Effector memory CD8-positive, alpha-beta T cell (primary cell): ENCODE measurements around the gene CRIM1.

ENCODE experiments used
- ATAC-seq: fragments of 150-1000 bp; cut with Tn5 transposase; replicated peaks from 2 replicates; pipeline ENCODE4 v1.10.0; 2021; ENCODE audit warnings: mild to moderate bottlenecking, moderate library complexity
- DNase-seq, 3 experiments: peaks; one replicate each; pipeline ENCODE4 v3.0.0; 2021
- H3K27ac Mint-ChIP-seq, 2 donors: one replicate each; pipeline ENCODE4 v1.8.0; 2022; ENCODE audit warnings: mild to moderate bottlenecking in 2 of 2, mixed read lengths in 2 of 2, moderate library complexity in 2 of 2
- H3K27me3 Mint-ChIP-seq, 2 donors: one replicate each; pipeline ENCODE4 v1.8.0; 2022; ENCODE audit warnings: mixed read lengths in 2 of 2
- H3K36me3 Mint-ChIP-seq: one replicate; pipeline ENCODE4 v1.8.0; 2022; ENCODE audit warnings: mild to moderate bottlenecking, moderate library complexity, mixed read lengths; ENCODE audit not compliant: insufficient read depth
- H3K4me1 Mint-ChIP-seq, 2 donors: one replicate each; pipeline ENCODE4 v1.8.0; 2022; ENCODE audit warnings: low read depth in 2 of 2, mixed read lengths in 2 of 2
- H3K4me3 Mint-ChIP-seq, 2 donors: one replicate each; pipeline ENCODE4 v1.8.0; 2022; ENCODE audit warnings: mild to moderate bottlenecking in 2 of 2, mixed read lengths in 2 of 2, moderate library complexity in 2 of 2
- H3K9me3 Mint-ChIP-seq, 2 donors: one replicate each; pipeline ENCODE4 v1.8.0; 2022; ENCODE audit warnings: mixed read lengths in 2 of 2

The CRIM1 gene

GRCh38 chr2:36385603-36386002 is 30.0 kb downstream of the CRIM1 start:
- H3K36me3 Mint-ChIP-seq: no peaks in the 10 kb centered on the region
- ATAC-seq: no peak
- H3K27me3 Mint-ChIP-seq: no peaks in the 10 kb centered on the region
- H3K9me3 Mint-ChIP-seq: no peaks in the 10 kb centered on the region
- no peak overlapping the region for H3K27ac Mint-ChIP-seq
- H3K4me3 Mint-ChIP-seq: no peak overlapping the region
- peaks cover 14 to 16% of the 10 kb centered on the region in 2 donors for H3K4me1 Mint-ChIP-seq
- DNase-seq: no peak

GRCh38 chr2:36387258-36387916 is 31.8 kb downstream of the CRIM1 start:
- no peaks in the 10 kb centered on the region for H3K27me3 Mint-ChIP-seq
- ATAC-seq: peak; percentile 50
- peak overlapping the region in 1 of 2 donors; percentile 11 for H3K4me3 Mint-ChIP-seq
- H3K27ac Mint-ChIP-seq: no peak overlapping the region
- peaks cover 14 to 16% of the 10 kb centered on the region in 2 donors for H3K4me1 Mint-ChIP-seq
- H3K9me3 Mint-ChIP-seq: no peaks in the 10 kb centered on the region
- H3K36me3 Mint-ChIP-seq: no peaks in the 10 kb centered on the region
- DNase-seq: no peak

- H3K27ac Mint-ChIP-seq: no peak overlapping the region
- H3K36me3 Mint-ChIP-seq: no peaks in the 10 kb centered on the region
- H3K4me1 Mint-ChIP-seq: peaks cover 15 to 16% of the 10 kb centered on the region in 2 donors
- no peak overlapping the region for H3K4me3 Mint-ChIP-seq
- H3K27me3 Mint-ChIP-seq: no peaks in the 10 kb centered on the region
- no peaks in the 10 kb centered on the region for H3K9me3 Mint-ChIP-seq
- no peak for DNase-seq
- ATAC-seq: no peak
Measured at GRCh38 chr2:36388472-36388871, 32.9 kb downstream of the CRIM1 start.

GRCh38 chr2:36389091-36389564 is 33.5 kb downstream of the CRIM1 start:
- ATAC-seq (no peak), DNase-seq (no peak)
- Mint-ChIP-seq H3K4me1 (peaks cover 16 to 17% of the 10 kb centered on the region in 2 donors), H3K27ac (no peak overlapping the region), H3K36me3 (no peaks in the 10 kb centered on the region), H3K27me3 (no peaks in the 10 kb centered on the region), H3K4me3 (no peak overlapping the region), H3K9me3 (no peaks in the 10 kb centered on the region)

- Mint-ChIP-seq H3K9me3 (no peaks in the 10 kb centered on the region), H3K4me1 (peaks cover 16 to 17% of the 10 kb centered on the region in 2 donors), H3K36me3 (no peaks in the 10 kb centered on the region), H3K27ac (no peak overlapping the region), H3K27me3 (no peaks in the 10 kb centered on the region), H3K4me3 (no peak overlapping the region)
- ATAC-seq (no peak), DNase-seq (no peak)
Measured at GRCh38 chr2:36389577-36389976, 34.0 kb downstream of the CRIM1 start.

GRCh38 chr2:36392571-36393255 is 37.1 kb downstream of the CRIM1 start:
- Mint-ChIP-seq H3K4me1 (peaks cover 3 to 7% of the 10 kb centered on the region in 2 donors), H3K27ac (no peak overlapping the region), H3K27me3 (no peaks in the 10 kb centered on the region), H3K9me3 (no peaks in the 10 kb centered on the region), H3K4me3 (no peak overlapping the region), H3K36me3 (no peaks in the 10 kb centered on the region)
- DNase-seq: no peak
- no peak for ATAC-seq

GRCh38 chr2:36393738-36394256 is 38.2 kb downstream of the CRIM1 start:
- no peak for DNase-seq
- Mint-ChIP-seq H3K9me3 (no peaks in the 10 kb centered on the region), H3K36me3 (no peaks in the 10 kb centered on the region), H3K4me3 (no peak overlapping the region), H3K27ac (peak overlapping the region in 1 of 2 donors; percentile 32), H3K27me3 (no peaks in the 10 kb centered on the region), H3K4me1 (peaks cover 0 to 5% of the 10 kb centered on the region in 2 donors)
- ATAC-seq: no peak

- Mint-ChIP-seq H3K27ac (no peak overlapping the region), H3K9me3 (no peaks in the 10 kb centered on the region), H3K27me3 (no peaks in the 10 kb centered on the region), H3K36me3 (no peaks in the 10 kb centered on the region), H3K4me1 (peaks cover 0 to 5% of the 10 kb centered on the region in 2 donors), H3K4me3 (no peak overlapping the region)
- DNase-seq (no peak), ATAC-seq (no peak)
Measured at GRCh38 chr2:36394804-36395203, 39.2 kb downstream of the CRIM1 start.

- no peaks in the 10 kb centered on the region for H3K9me3 Mint-ChIP-seq
- ATAC-seq: no peak
- no peak overlapping the region for H3K27ac Mint-ChIP-seq
- H3K36me3 Mint-ChIP-seq: no peaks in the 10 kb centered on the region
- DNase-seq: no peak
- no peak overlapping the region for H3K4me3 Mint-ChIP-seq
- H3K27me3 Mint-ChIP-seq: no peaks in the 10 kb centered on the region
- H3K4me1 Mint-ChIP-seq: peaks cover 0 to 5% of the 10 kb centered on the region in 2 donors
Measured at GRCh38 chr2:36395866-36396265, 40.3 kb downstream of the CRIM1 start.

GRCh38 chr2:36396878-36397539 is 41.4 kb downstream of the CRIM1 start:
- H3K4me1 Mint-ChIP-seq: peaks cover 0 to 5% of the 10 kb centered on the region in 2 donors
- ATAC-seq (no peak), DNase-seq (no peak)
- H3K27me3 Mint-ChIP-seq: no peaks in the 10 kb centered on the region
- no peaks in the 10 kb centered on the region for H3K36me3 Mint-ChIP-seq
- H3K9me3 Mint-ChIP-seq: no peaks in the 10 kb centered on the region
- H3K27ac Mint-ChIP-seq: no peak overlapping the region
- no peak overlapping the region for H3K4me3 Mint-ChIP-seq

- no peaks in the 10 kb centered on the region for H3K36me3 Mint-ChIP-seq
- DNase-seq (no peak), ATAC-seq (no peak)
- H3K27ac Mint-ChIP-seq: no peak overlapping the region
- no peaks in the 10 kb centered on the region for H3K9me3 Mint-ChIP-seq
- no peaks in the 10 kb centered on the region for H3K27me3 Mint-ChIP-seq
- no peak overlapping the region for H3K4me3 Mint-ChIP-seq
- H3K4me1 Mint-ChIP-seq: peaks cover 0 to 5% of the 10 kb centered on the region in 2 donors
Measured at GRCh38 chr2:36397728-36398413, 42.3 kb downstream of the CRIM1 start.

GRCh38 chr2:36399050-36399449 is 43.5 kb downstream of the CRIM1 start:
- Mint-ChIP-seq H3K36me3 (no peaks in the 10 kb centered on the region), H3K27ac (no peak overlapping the region), H3K4me1 (no peaks in the 10 kb centered on the region), H3K9me3 (no peaks in the 10 kb centered on the region), H3K4me3 (no peak overlapping the region), H3K27me3 (no peaks in the 10 kb centered on the region)
- DNase-seq (no peak), ATAC-seq (no peak)

GRCh38 chr2:36403675-36404230 is 48.2 kb downstream of the CRIM1 start:
- DNase-seq (no peak), ATAC-seq (peak; percentile 68)
- Mint-ChIP-seq H3K27me3 (no peaks in the 10 kb centered on the region), H3K4me1 (no peaks in the 10 kb centered on the region), H3K4me3 (no peak overlapping the region), H3K27ac (no peak overlapping the region), H3K9me3 (no peaks in the 10 kb centered on the region), H3K36me3 (no peaks in the 10 kb centered on the region)
